ENCODE measurements around the gene LATS1. TPM values are rescaled to one million over a fixed set of nuclear protein-coding genes. Genes with fewer than 3 reads are reported as not detected.

LATS1 gene
- total and polyA plus RNA-seq, 10 of the 15 experiments (the other 5 are each of a cell fraction or from before 2014, with no cell fraction given): 2.1 to 15.6 (median 11.0) TPM

DNA sequence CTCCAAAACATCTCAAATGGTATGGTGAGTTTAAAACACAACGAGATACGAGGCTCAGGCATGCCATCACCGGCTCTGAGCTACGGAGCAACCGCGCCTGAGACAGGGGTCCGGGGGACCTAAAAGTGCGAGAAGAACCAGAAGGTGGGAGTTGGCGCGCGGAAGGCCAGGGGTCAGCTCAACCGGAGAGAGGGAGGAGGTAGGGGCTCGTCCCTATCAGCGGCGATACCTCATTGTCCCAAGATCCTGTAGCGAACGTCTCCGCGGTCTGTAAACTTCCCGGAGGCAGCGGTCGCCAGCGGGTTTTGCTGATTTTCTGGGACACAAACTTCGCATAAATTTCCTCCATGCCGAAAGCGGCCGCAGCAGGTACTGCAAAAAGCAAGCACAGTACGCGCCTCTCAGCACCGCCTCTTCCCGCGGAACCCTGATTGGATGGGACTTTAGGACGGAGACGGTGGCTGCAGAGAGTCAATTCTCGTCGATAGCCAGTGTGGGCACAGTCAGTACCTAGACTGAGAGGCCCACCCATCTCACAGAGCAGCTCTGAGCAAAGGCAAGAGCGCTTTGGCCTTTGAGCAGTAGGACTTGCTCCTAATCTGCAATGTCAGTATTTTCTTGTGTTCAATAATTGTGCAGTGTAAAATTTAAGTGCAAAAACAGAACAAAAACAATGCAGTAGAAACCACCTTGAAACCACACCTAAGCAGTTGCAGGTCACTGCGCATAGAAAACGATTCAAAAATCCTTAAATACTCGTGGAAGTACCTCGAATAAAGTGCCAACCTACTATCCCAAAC lies 28.4 kb upstream of the LATS1 start, which contains the start of gene NUP43:
NUP43 (minus strand) TSS at position 383 of the 800 bp plus-strand sequence; CDS start at position 349, 34 bp downstream.
- H3K4me1 ChIP-seq (ENCODE audit: control insufficient read depth, insufficient read depth, low read length): peaks cover 5% of the 10 kb centered on the region
- TSS peak; percentile 83 for BruUV-seq (replicated peaks)
- H3K9ac ChIP-seq (ENCODE audit: control insufficient read depth, insufficient read depth, low read length): peak within 1 kb of the TSS; percentile 95
- DNase-seq (ENCODE audit: low read depth, low spot score) (peak; percentile 82), FAIRE-seq (peak; percentile 96), ATAC-seq (peak; percentile 74)
- POLR2A ChIA-PET: interaction anchor here (1.0 to 1.8 kb wide), 3 partner anchors 8 to 28 kb away, joined by 3 to 7 read pairs (median 4); partner anchors contain the start of gene LATS1
- H3K4me2 ChIP-seq (ENCODE audit: control insufficient read depth, insufficient read depth): peak within 1 kb of the TSS; percentile 48
- 4% methylated on average over 37 of the region's 41 CpGs for WGBS (ENCODE audit: insufficient coverage, insufficient replicate concordance, low lambda C conversion rate, missing lambda C conversion rate)
- intact Hi-C loops (cut with micrococcal nuclease; ENCODE audit: unreplicated experiment) (loop anchor here (5.0 kb wide), 1 partner anchor 179 kb away; the partner anchor contains the start of gene GINM1), in situ Hi-C loops (cut with MboI) (no loop called here)
- peak within 1 kb of the TSS; percentile 90 for H3K4me3 ChIP-seq
- H3K79me2 ChIP-seq (ENCODE audit: control insufficient read depth, insufficient read depth, low read length): peaks cover 30% of the 10 kb centered on the region
- H3K9me3 ChIP-seq (replicated peaks; ENCODE audit: control insufficient read depth, insufficient read depth, low read length): no peaks in the 10 kb centered on the region
- SMC1A ChIA-PET (ENCODE audit: uncharacterized antibody, unreplicated experiment): interaction anchor here (1.1 to 1.5 kb wide), 5 partner anchors 11 to 78 kb away, joined by 3 to 5 read pairs (median 4); no protein-coding TSS in a partner anchor
- peaks cover 3 to 8% of the 10 kb centered on the region in 2 experiments; a peak in 2 of 4 replicates for H3K36me3 ChIP-seq (ENCODE audit: control insufficient read depth in 2 of 2, insufficient read depth in 2 of 2, low read length in 1 of 2)
- no peaks in the 10 kb centered on the region; the same call in 1 of the 2 replicates for H4K20me1 ChIP-seq (ENCODE audit: control insufficient read depth, insufficient read depth)
- RAD21 ChIA-PET (ENCODE audit: unreplicated experiment): interaction anchor here (1.2 kb wide), 1 partner anchor 76 kb away, joined by 4 read pairs; no protein-coding TSS in a partner anchor
- H3K27me3 ChIP-seq (replicated peaks in 1 of 2; ENCODE audit: control insufficient read depth in 2 of 2, insufficient read depth in 2 of 2, low read length in 1 of 2): no peaks in the 10 kb centered on the region
- H2AFZ ChIP-seq (ENCODE audit: control insufficient read depth, low read depth, low read length): peak within 1 kb of the TSS; percentile 79
- CTCF ChIA-PET: interaction anchor here (0.5 to 1.3 kb wide), 7 partner anchors 11 to 648 kb away, joined by 3 to 4 read pairs (median 3); partner anchors contain the start of gene LATS1
- H3K27ac ChIP-seq (ENCODE audit: control insufficient read depth, insufficient read depth): peak within 1 kb of the TSS; percentile 75
- no peak for TF ChIP-seq SUPT20H (IDR thresholded peaks at IDR 0.05; ENCODE audit: borderline replicate concordance, control insufficient read depth, low read depth, low read length)
- TF ChIP-seq FOS (IDR thresholded peaks at IDR 0.05; ENCODE audit: borderline replicate concordance, extremely low read depth, insufficient read length): peak; percentile 1
- TF ChIP-seq HCFC1 (IDR thresholded peaks at IDR 0.05; ENCODE audit: low read length): peak; percentile 68
- TF ChIP-seq ZNF384 (IDR thresholded peaks at IDR 0.05; ENCODE audit: borderline replicate concordance, low read depth, low read length): peak; percentile 6; the same call in 1 of the 2 replicates
- no peak for TF ChIP-seq IRF4 (IDR thresholded peaks at IDR 0.05; ENCODE audit: low read depth, low read length)
- no peak for TF ChIP-seq RAD21 (IDR thresholded peaks at IDR 0.05; ENCODE audit: insufficient read depth, low read depth, low read length)
- 0 out of 4 replicates have a peak, but pooled peaks of 1 of the 2 experiments have one; percentile 7 for TF ChIP-seq IKZF2 (IDR thresholded peaks at IDR 0.05)
- peak; percentile 57; the same call in 1 of the 2 replicates for TF ChIP-seq ZNF207 (IDR thresholded peaks at IDR 0.05; ENCODE audit: borderline replicate concordance)
- TF ChIP-seq, protein P1, sequence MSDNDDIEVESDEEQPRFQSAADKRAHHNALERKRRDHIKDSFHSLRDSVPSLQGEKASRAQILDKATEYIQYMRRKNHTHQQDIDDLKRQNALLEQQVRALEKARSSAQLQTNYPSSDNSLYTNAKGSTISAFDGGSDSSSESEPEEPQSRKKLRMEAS (IDR thresholded peaks at IDR 0.05; ENCODE audit: low read depth, low read length): peak; percentile 66
- peak; percentile 46 for TF ChIP-seq POLR2AphosphoS5 (IDR thresholded peaks at IDR 0.05; ENCODE audit: low read length)
- peak; percentile 13; the same call in 1 of the 2 replicates for TF ChIP-seq EED (IDR thresholded peaks at IDR 0.05; ENCODE audit: low read depth)
- peak; percentile 61; the same call in 1 of the 2 replicates for TF ChIP-seq GABPA (IDR thresholded peaks at IDR 0.05; ENCODE audit: low read depth)
- TF ChIP-seq SREBF2 (IDR thresholded peaks at IDR 0.05; ENCODE audit: low read length): no peak
- TF ChIP-seq KLF5 (IDR thresholded peaks at IDR 0.05; ENCODE audit: partially characterized antibody): peak; percentile 49
- peak; percentile 87 for TF ChIP-seq MXI1 (IDR thresholded peaks at IDR 0.05; ENCODE audit: low read depth, low read length)
- TF ChIP-seq, protein P2, sequence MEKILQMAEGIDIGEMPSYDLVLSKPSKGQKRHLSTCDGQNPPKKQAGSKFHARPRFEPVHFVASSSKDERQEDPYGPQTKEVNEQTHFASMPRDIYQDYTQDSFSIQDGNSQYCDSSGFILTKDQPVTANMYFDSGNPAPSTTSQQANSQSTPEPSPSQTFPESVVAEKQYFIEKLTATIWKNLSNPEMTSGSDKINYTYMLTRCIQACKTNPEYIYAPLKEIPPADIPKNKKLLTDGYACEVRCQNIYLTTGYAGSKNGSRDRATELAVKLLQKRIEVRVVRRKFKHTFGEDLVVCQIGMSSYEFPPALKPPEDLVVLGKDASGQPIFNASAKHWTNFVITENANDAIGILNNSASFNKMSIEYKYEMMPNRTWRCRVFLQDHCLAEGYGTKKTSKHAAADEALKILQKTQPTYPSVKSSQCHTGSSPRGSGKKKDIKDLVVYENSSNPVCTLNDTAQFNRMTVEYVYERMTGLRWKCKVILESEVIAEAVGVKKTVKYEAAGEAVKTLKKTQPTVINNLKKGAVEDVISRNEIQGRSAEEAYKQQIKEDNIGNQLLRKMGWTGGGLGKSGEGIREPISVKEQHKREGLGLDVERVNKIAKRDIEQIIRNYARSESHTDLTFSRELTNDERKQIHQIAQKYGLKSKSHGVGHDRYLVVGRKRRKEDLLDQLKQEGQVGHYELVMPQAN (conservative IDR thresholded peaks at IDR 0.05): peak; percentile 85
- TF ChIP-seq, protein P3, sequence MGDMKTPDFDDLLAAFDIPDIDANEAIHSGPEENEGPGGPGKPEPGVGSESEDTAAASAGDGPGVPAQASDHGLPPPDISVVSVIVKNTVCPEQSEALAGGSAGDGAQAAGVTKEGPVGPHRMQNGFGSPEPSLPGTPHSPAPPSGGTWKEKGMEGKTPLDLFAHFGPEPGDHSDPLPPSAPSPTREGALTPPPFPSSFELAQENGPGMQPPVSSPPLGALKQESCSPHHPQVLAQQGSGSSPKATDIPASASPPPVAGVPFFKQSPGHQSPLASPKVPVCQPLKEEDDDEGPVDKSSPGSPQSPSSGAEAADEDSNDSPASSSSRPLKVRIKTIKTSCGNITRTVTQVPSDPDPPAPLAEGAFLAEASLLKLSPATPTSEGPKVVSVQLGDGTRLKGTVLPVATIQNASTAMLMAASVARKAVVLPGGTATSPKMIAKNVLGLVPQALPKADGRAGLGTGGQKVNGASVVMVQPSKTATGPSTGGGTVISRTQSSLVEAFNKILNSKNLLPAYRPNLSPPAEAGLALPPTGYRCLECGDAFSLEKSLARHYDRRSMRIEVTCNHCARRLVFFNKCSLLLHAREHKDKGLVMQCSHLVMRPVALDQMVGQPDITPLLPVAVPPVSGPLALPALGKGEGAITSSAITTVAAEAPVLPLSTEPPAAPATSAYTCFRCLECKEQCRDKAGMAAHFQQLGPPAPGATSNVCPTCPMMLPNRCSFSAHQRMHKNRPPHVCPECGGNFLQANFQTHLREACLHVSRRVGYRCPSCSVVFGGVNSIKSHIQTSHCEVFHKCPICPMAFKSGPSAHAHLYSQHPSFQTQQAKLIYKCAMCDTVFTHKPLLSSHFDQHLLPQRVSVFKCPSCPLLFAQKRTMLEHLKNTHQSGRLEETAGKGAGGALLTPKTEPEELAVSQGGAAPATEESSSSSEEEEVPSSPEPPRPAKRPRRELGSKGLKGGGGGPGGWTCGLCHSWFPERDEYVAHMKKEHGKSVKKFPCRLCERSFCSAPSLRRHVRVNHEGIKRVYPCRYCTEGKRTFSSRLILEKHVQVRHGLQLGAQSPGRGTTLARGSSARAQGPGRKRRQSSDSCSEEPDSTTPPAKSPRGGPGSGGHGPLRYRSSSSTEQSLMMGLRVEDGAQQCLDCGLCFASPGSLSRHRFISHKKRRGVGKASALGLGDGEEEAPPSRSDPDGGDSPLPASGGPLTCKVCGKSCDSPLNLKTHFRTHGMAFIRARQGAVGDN (IDR thresholded peaks at IDR 0.05): peak; percentile 18; the same call in 1 of the 2 replicates

Data from GM12878 (cell line).